OCI-LY3 (cell line): ENCODE results near the gene ANKRD6.
"Not testable (repeated sequence)": the region's sequence is repeated elsewhere in the genome, so short reads cannot be mapped to it uniquely, and the experiment has no call there.

Experiments used
- H2AFZ ChIP-seq: fragments of 200-600, 300-600 bp; shearing (Covaris generic); 2 replicates; pipeline ENCODE4 v1.6.0; 2014; ENCODE audit warnings: antibody characterized with exemption, low read depth, low read length
- H3K27ac ChIP-seq: fragments of 200-600, 300-600 bp; sonication (generic); 2 replicates; pipeline ENCODE4 v1.5.1; 2014; ENCODE audit warnings: mild to moderate bottlenecking, low read length, moderate library complexity, mixed read lengths
- H3K27me3 ChIP-seq: fragments of 200-600, 300-600 bp; sonication (generic); 2 replicates; pipeline ENCODE4 v1.6.1; 2014; ENCODE audit warnings: low read depth, low read length, mixed read lengths
- H3K36me3 ChIP-seq: fragments of 200-600, 300-600 bp; sonication (generic); replicated peaks from 2 replicates; pipeline ENCODE3; 2014; ENCODE audit warnings: low read depth, low read length, mixed read lengths
- H3K4me1 ChIP-seq: fragments of 300-600, 200-600 bp; sonication (generic); 2 replicates; pipeline ENCODE4 v1.6.1; 2014; ENCODE audit warnings: low read length, mixed read lengths
- H3K4me2 ChIP-seq: fragments of 200-600, 300-600 bp; sonication (generic); 2 replicates; pipeline ENCODE4 v1.6.1; 2014; ENCODE audit warnings: low read length, mixed read lengths
- H3K4me3 ChIP-seq: fragments of 300-600, 200-600 bp; sonication (generic); 2 replicates; pipeline ENCODE4 v1.5.1; 2014; ENCODE audit warnings: antibody characterized with exemption, mild to moderate bottlenecking, low read length, moderate library complexity
- H3K79me2 ChIP-seq: fragments of 300-600, 200-600 bp; shearing (Covaris generic); 2 replicates; pipeline ENCODE4 v1.6.1; 2014; ENCODE audit warnings: mild to moderate bottlenecking, low read length, mixed read lengths
- H3K9ac ChIP-seq: fragments of 300-600, 200-600 bp; shearing (Covaris generic); 2 replicates; pipeline ENCODE4 v1.6.0; 2014; ENCODE audit warnings: mild to moderate bottlenecking, low read length, moderate library complexity
- H3K9me3 ChIP-seq: fragments of 200-600, 300-600 bp; shearing (Covaris generic); 2 replicates; pipeline ENCODE4 v1.6.1; 2014; ENCODE audit warnings: low read length, mixed read lengths; ENCODE audit not compliant: insufficient read depth
- H4K20me1 ChIP-seq: fragments of 200-600, 300-600 bp; sonication (generic); 2 replicates; pipeline ENCODE4 v1.6.1; 2016; ENCODE audit warnings: low read length, mixed read lengths; ENCODE audit not compliant: insufficient read depth
- CTCF ChIP-seq: fragments of 200-600, 300-600 bp; sonication (generic); IDR thresholded peaks from 2 replicates; pipeline ENCODE4 v1.5.1; 2014; ENCODE audit warnings: antibody characterized with exemption, low read length, low read depth
- EZH2phosphoT487 ChIP-seq: fragments of 200-600 bp; shearing (Covaris generic); IDR thresholded peaks from 2 replicates; pipeline ENCODE4 v1.6.1; 2018; ENCODE audit warnings: antibody characterized with exemption, mixed run types, low read depth

Gene ANKRD6

GRCh38 chr6:89630488-89630887 is 197.5 kb downstream of the ANKRD6 start:
- no peaks in the 10 kb centered on the region for H3K9me3 ChIP-seq
- H3K27me3 ChIP-seq, result no peaks in the 10 kb centered on the region
- H3K27ac ChIP-seq, result no peak overlapping the region
- no peak for TF ChIP-seq CTCF
- TF ChIP-seq EZH2phosphoT487, result no peak
- H3K9ac ChIP-seq, result no peak overlapping the region
- no peak overlapping the region for H3K4me3 ChIP-seq
- H4K20me1 ChIP-seq, result no peaks in the 10 kb centered on the region
- no peaks in the 10 kb centered on the region for H3K4me1 ChIP-seq
- H3K36me3 ChIP-seq, result no peaks in the 10 kb centered on the region
- H3K4me2 ChIP-seq, result no peak overlapping the region
- no peak overlapping the region for H2AFZ ChIP-seq
- no peaks in the 10 kb centered on the region for H3K79me2 ChIP-seq

GRCh38 chr6:89636412-89636811 is 203.5 kb downstream of the ANKRD6 start:
- not testable (repeated sequence) for H3K4me3 ChIP-seq, H3K36me3 ChIP-seq, H4K20me1 ChIP-seq, H3K9ac ChIP-seq, H3K27me3 ChIP-seq, H3K4me1 ChIP-seq, H2AFZ ChIP-seq, H3K9me3 ChIP-seq, H3K4me2 ChIP-seq, H3K79me2 ChIP-seq, H3K27ac ChIP-seq

- no peaks in the 10 kb centered on the region for H4K20me1 ChIP-seq
- H3K27ac ChIP-seq, result peak overlapping the region; percentile 88
- no peaks in the 10 kb centered on the region for H3K27me3 ChIP-seq
- no peaks in the 10 kb centered on the region for H3K9me3 ChIP-seq
- H2AFZ ChIP-seq, result peak overlapping the region; percentile 72; the same call in 1 of the 2 replicates
- no peaks in the 10 kb centered on the region for H3K36me3 ChIP-seq
- H3K4me2 ChIP-seq, result peak overlapping the region; percentile 64
- peaks cover 9% of the 10 kb centered on the region; the same call in 1 of the 2 replicates for H3K4me1 ChIP-seq
- peak overlapping the region; percentile 74 for H3K9ac ChIP-seq
- peak overlapping the region; percentile 80 for H3K4me3 ChIP-seq
- peaks cover 10% of the 10 kb centered on the region for H3K79me2 ChIP-seq
- TF ChIP-seq EZH2phosphoT487 (no peak), CTCF (no peak)
These were observed 205.0 kb downstream of the ANKRD6 start for GRCh38 chr6:89637960-89638319.

GRCh38 chr6:89638320-89639195 is 205.6 kb downstream of the ANKRD6 start, which contains the start of gene LYRM2:
TSS of gene LYRM2 (minus strand) at chr6:89638747. CDS start at chr6:89638716, 31 bp downstream.
- no peak for TF ChIP-seq CTCF
- no peak for TF ChIP-seq EZH2phosphoT487
- H3K9ac ChIP-seq, result peak within 1 kb of the TSS; percentile 74
- peaks cover 10% of the 10 kb centered on the region for H3K79me2 ChIP-seq
- H3K36me3 ChIP-seq, result no peaks in the 10 kb centered on the region
- peak within 1 kb of the TSS; percentile 72 for H2AFZ ChIP-seq
- peak within 1 kb of the TSS; percentile 77 for H3K4me2 ChIP-seq
- no peaks in the 10 kb centered on the region for H3K27me3 ChIP-seq
- peak within 1 kb of the TSS; percentile 88 for H3K27ac ChIP-seq
- no peaks in the 10 kb centered on the region for H4K20me1 ChIP-seq
- H3K4me1 ChIP-seq, result peaks cover 9% of the 10 kb centered on the region; the same call in 1 of the 2 replicates
- H3K4me3 ChIP-seq, result peak within 1 kb of the TSS; percentile 80
- H3K9me3 ChIP-seq, result no peaks in the 10 kb centered on the region
